ENCODE data around the gene SMIM27. TPM values are rescaled to one million over a fixed set of nuclear protein-coding genes. Genes with fewer than 3 reads are reported as not detected.

Gene SMIM27
- total RNA-seq, 1 experiment from 2014 or later, result 15.7 TPM

DNA sequence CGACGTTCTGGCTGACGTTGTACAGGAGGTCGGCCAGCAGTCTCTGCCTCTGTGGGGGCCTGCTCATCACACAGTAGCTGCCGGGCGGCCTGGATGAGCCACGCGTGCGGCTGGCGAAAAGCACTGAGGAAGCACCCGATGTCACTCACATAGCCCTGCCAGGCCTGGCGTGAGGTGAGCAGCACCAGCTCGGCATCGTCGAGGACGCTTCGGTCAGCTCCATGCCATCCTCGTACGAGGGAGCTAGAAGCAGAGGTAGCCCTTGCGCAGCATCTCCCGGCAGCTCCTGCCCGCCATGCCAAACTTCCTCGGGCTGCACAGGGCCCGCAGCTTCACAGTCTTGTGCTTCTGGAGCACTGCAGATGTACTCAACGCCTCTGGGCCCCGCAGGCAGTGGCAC lies 14.6 kb downstream of the SMIM27 start:
- H3K9me3 ChIP-seq (ENCODE audit: control insufficient read depth, low read depth, low read length), result no peaks in the 10 kb centered on the region
- no peak overlapping the region for H3K4me3 Mint-ChIP-seq
- no peak overlapping the region for H3K9ac ChIP-seq (ENCODE audit: extremely low read depth, insufficient read length, low read length)
- no peak overlapping the region for H2AFZ ChIP-seq (ENCODE audit: low read length)
- H3K4me1 Mint-ChIP-seq, result peaks cover 2 to 5% of the 10 kb centered on the region in 2 experiments; a peak in 3 of 4 replicates
- H2BK20ac ChIP-seq (ENCODE audit: low read depth, low read length, poor library complexity, severe bottlenecking), result no peak overlapping the region
- no peak overlapping the region for H2BK120ac ChIP-seq (ENCODE audit: low read depth, low read length, poor library complexity, severe bottlenecking)
- H2BK5ac ChIP-seq (ENCODE audit: insufficient read length, low read length), result no peak overlapping the region
- H3K4me2 ChIP-seq (ENCODE audit: insufficient read depth, insufficient read length, low read length), result no peak overlapping the region
- H3T11ph ChIP-seq (ENCODE audit: low read length), result no peak overlapping the region
- no CpG with 5 or more reads among the region's 26 CpGs for WGBS (ENCODE audit: extremely low coverage, insufficient read length, low lambda C conversion rate)
- no peak overlapping the region for H2BK12ac ChIP-seq (ENCODE audit: insufficient read length, low read depth, low read length)
- no peaks in the 10 kb centered on the region for H3K9me3 Mint-ChIP-seq
- no peak overlapping the region for H3K56ac ChIP-seq (ENCODE audit: insufficient read length, low read depth, low read length)
- no peak overlapping the region for H4K91ac ChIP-seq (ENCODE audit: insufficient read length, low read depth, low read length)
- no peak for DNase-seq
- H4K8ac ChIP-seq (replicated peaks; ENCODE audit: insufficient read length, low read depth, low read length), result no peak overlapping the region
- H2AK5ac ChIP-seq (ENCODE audit: insufficient read length, low read length), result no peak overlapping the region
- TF ChIP-seq, protein P1, sequence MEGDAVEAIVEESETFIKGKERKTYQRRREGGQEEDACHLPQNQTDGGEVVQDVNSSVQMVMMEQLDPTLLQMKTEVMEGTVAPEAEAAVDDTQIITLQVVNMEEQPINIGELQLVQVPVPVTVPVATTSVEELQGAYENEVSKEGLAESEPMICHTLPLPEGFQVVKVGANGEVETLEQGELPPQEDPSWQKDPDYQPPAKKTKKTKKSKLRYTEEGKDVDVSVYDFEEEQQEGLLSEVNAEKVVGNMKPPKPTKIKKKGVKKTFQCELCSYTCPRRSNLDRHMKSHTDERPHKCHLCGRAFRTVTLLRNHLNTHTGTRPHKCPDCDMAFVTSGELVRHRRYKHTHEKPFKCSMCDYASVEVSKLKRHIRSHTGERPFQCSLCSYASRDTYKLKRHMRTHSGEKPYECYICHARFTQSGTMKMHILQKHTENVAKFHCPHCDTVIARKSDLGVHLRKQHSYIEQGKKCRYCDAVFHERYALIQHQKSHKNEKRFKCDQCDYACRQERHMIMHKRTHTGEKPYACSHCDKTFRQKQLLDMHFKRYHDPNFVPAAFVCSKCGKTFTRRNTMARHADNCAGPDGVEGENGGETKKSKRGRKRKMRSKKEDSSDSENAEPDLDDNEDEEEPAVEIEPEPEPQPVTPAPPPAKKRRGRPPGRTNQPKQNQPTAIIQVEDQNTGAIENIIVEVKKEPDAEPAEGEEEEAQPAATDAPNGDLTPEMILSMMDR (conservative IDR thresholded peaks at IDR 0.05), result no peak
- H3K4me1 ChIP-seq (ENCODE audit: insufficient read depth, low read length), result no peaks in the 10 kb centered on the region
- H3K4ac ChIP-seq (ENCODE audit: low read depth, low read length), result no peak overlapping the region
- peaks cover 22 to 39% (median 30%) of the 10 kb centered on the region in 3 experiments; a peak in 6 of 7 replicates for H3K36me3 Mint-ChIP-seq (ENCODE audit: insufficient read depth in 1 of 3, low read depth in 3 of 3)
- no peak overlapping the region for H3K18ac ChIP-seq (ENCODE audit: insufficient read length, low read depth, low read length)
- no peak overlapping the region for H3K23ac ChIP-seq (ENCODE audit: insufficient read length, low read depth, low read length)
- no peaks in the 10 kb centered on the region for H3K27me3 ChIP-seq (ENCODE audit: insufficient read depth, low read length)
- no peak overlapping the region for H3K14ac ChIP-seq (ENCODE audit: insufficient read depth, low read length)
- no peaks in the 10 kb centered on the region for H4K20me1 ChIP-seq (ENCODE audit: control insufficient read depth, insufficient read depth, insufficient read length)
- H3K27ac ChIP-seq (ENCODE audit: insufficient read length, low read depth, low read length), result no peak overlapping the region
- H3K27ac Mint-ChIP-seq, result no peak overlapping the region
- no peaks in the 10 kb centered on the region for H3K27me3 Mint-ChIP-seq (ENCODE audit: low read depth)
- H3K79me2 ChIP-seq (ENCODE audit: insufficient read depth, low read length), result peaks cover 6% of the 10 kb centered on the region; the same call in 1 of the 2 replicates
- peaks cover 13% of the 10 kb centered on the region for H3K79me1 ChIP-seq (ENCODE audit: insufficient read depth, low read depth, low read length, poor library complexity, severe bottlenecking)
- no peak overlapping the region for H2BK15ac ChIP-seq (ENCODE audit: low read depth, low read length)
- no peaks in the 10 kb centered on the region for H3K23me2 ChIP-seq (ENCODE audit: insufficient read length, low read depth, low read length, poor library complexity, severe bottlenecking)
- H4K5ac ChIP-seq (ENCODE audit: insufficient read length, low read depth, low read length), result no peak overlapping the region
